ENCODE data around the gene ZNF275.

The ZNF275 gene

GRCh38 chrX:153342762-153343558 lies 9.0 kb downstream of the ZNF275 start:
- no peak overlapping the region for H2BK120ac ChIP-seq (ENCODE audit: low read depth, low read length)
- H4K91ac ChIP-seq (ENCODE audit: low read depth, low read length, poor library complexity), result no peak overlapping the region
- DNase-seq (ENCODE audit: low spot score), result no peak
- H3K27ac ChIP-seq (replicated peaks; ENCODE audit: low read length), result no peak overlapping the region
- no peaks in the 10 kb centered on the region for H3K79me1 ChIP-seq (ENCODE audit: low read depth, low read length)
- H2BK12ac ChIP-seq (ENCODE audit: low read length), result no peak overlapping the region
- no peaks in the 10 kb centered on the region for H3K9me3 ChIP-seq (replicated peaks in 1 of 2; ENCODE audit: control insufficient read depth in 2 of 2, insufficient read depth in 1 of 2, low read depth in 1 of 2, low read length in 2 of 2)
- no peak overlapping the region for H2BK5ac ChIP-seq (ENCODE audit: low read length)
- no peak overlapping the region for H2AFZ ChIP-seq (ENCODE audit: low read length)
- no peak overlapping the region for H3K4ac ChIP-seq (ENCODE audit: low read length)
- peaks cover 10 to 72% of the 10 kb centered on the region in 2 donors for H3K36me3 ChIP-seq (replicated peaks in 1 of 2; ENCODE audit: control insufficient read depth in 2 of 2, insufficient read depth in 2 of 2, low read length in 2 of 2)
- H3K4me2 ChIP-seq (ENCODE audit: insufficient read depth, low read length, poor library complexity, severe bottlenecking), result no peak overlapping the region
- H2BK15ac ChIP-seq (ENCODE audit: low read length), result no peak overlapping the region
- H3K9ac ChIP-seq (ENCODE audit: low read depth, low read length, poor library complexity), result no peak overlapping the region
- H3K27me3 ChIP-seq (ENCODE audit: control insufficient read depth in 3 of 3, insufficient read depth in 3 of 3, low read depth in 1 of 3, low read length in 3 of 3), result peaks cover 0 to 6% (median 0%) of the 10 kb centered on the region in 3 experiments
- H3K18ac ChIP-seq (ENCODE audit: low read length), result no peak overlapping the region
- H3K4me3 ChIP-seq (ENCODE audit: low read length in 2 of 2), result no peak overlapping the region
- no CpG with 5 or more reads among the region's 9 CpGs for WGBS, 2 donors (ENCODE audit: extremely low coverage in 2 of 2, insufficient read length in 2 of 2, insufficient replicate concordance in 1 of 2)
- H4K8ac ChIP-seq (ENCODE audit: low read depth, low read length), result no peak overlapping the region
- H3K23ac ChIP-seq (ENCODE audit: low read depth, low read length, poor library complexity), result no peak overlapping the region
- H3K4me1 ChIP-seq (ENCODE audit: control insufficient read depth in 2 of 2, insufficient read depth in 1 of 2, low read depth in 1 of 2, low read length in 2 of 2), result no peaks in the 10 kb centered on the region
- H2AK5ac ChIP-seq (ENCODE audit: low read depth, low read length), result no peak overlapping the region
- no peak overlapping the region for H3K14ac ChIP-seq (ENCODE audit: low read length)

DNA sequence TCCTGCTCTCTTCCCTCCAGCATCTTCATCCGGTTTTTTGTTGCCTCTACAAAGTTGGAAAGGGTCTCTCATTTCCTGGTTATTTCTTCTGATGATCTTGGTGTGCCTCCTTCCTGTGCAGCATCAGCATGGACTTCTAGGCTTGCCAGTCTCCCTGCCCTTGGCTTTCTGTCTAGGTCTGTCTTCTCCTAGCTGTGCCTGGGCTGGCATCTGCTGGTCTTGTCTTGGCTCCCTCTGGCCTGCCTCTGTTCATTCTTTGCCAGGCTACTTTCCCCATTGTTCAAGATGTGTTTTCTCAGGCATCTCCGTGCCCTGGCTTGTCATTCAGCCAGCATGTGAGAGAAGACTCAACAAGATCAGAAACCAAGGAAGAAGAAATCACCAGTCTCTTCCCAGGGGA lies 9.7 kb downstream of the ZNF275 start:
- no peak overlapping the region for H3K23ac ChIP-seq (ENCODE audit: low read depth, low read length, poor library complexity)
- H3K4me3 ChIP-seq (ENCODE audit: low read length in 2 of 2), result no peak overlapping the region
- WGBS, 2 donors (ENCODE audit: extremely low coverage in 2 of 2, insufficient read length in 2 of 2, insufficient replicate concordance in 1 of 2), result no CpG with 5 or more reads among the region's 2 CpGs
- H3K9me3 ChIP-seq (replicated peaks in 1 of 2; ENCODE audit: control insufficient read depth in 2 of 2, insufficient read depth in 1 of 2, low read depth in 1 of 2, low read length in 2 of 2), result no peaks in the 10 kb centered on the region
- no peak overlapping the region for H3K27ac ChIP-seq (replicated peaks; ENCODE audit: low read length)
- H2AFZ ChIP-seq (ENCODE audit: low read length), result no peak overlapping the region
- H2BK5ac ChIP-seq (ENCODE audit: low read length), result no peak overlapping the region
- no peak overlapping the region for H2BK15ac ChIP-seq (ENCODE audit: low read length)
- H2BK120ac ChIP-seq (ENCODE audit: low read depth, low read length), result no peak overlapping the region
- H3K18ac ChIP-seq (ENCODE audit: low read length), result no peak overlapping the region
- no peaks in the 10 kb centered on the region for H3K79me1 ChIP-seq (ENCODE audit: low read depth, low read length)
- H2BK12ac ChIP-seq (ENCODE audit: low read length), result no peak overlapping the region
- no peaks in the 10 kb centered on the region for H3K4me1 ChIP-seq (ENCODE audit: control insufficient read depth in 2 of 2, insufficient read depth in 1 of 2, low read depth in 1 of 2, low read length in 2 of 2)
- H3K4me2 ChIP-seq (ENCODE audit: insufficient read depth, low read length, poor library complexity, severe bottlenecking), result no peak overlapping the region
- H3K36me3 ChIP-seq (replicated peaks in 1 of 2; ENCODE audit: control insufficient read depth in 2 of 2, insufficient read depth in 2 of 2, low read length in 2 of 2), result peaks cover 10 to 72% of the 10 kb centered on the region in 2 donors
- no peak overlapping the region for H3K14ac ChIP-seq (ENCODE audit: low read length)
- no peak overlapping the region for H3K4ac ChIP-seq (ENCODE audit: low read length)
- no peak for DNase-seq (ENCODE audit: low spot score)
- no peak overlapping the region for H3K9ac ChIP-seq (ENCODE audit: low read depth, low read length, poor library complexity)
- H2AK5ac ChIP-seq (ENCODE audit: low read depth, low read length), result no peak overlapping the region
- H3K27me3 ChIP-seq (ENCODE audit: control insufficient read depth in 3 of 3, insufficient read depth in 3 of 3, low read depth in 1 of 3, low read length in 3 of 3), result peaks cover 0 to 5% (median 0%) of the 10 kb centered on the region in 3 experiments
- H4K8ac ChIP-seq (ENCODE audit: low read depth, low read length), result no peak overlapping the region
- no peak overlapping the region for H4K91ac ChIP-seq (ENCODE audit: low read depth, low read length, poor library complexity)

GRCh38 chrX:153347530-153347929 lies 13.6 kb downstream of the ZNF275 start:
- WGBS, 2 donors (ENCODE audit: extremely low coverage in 2 of 2, insufficient read length in 2 of 2, insufficient replicate concordance in 1 of 2), result no CpG with 5 or more reads among the region's 38 CpGs
- no peak overlapping the region for H2AK5ac ChIP-seq (ENCODE audit: low read depth, low read length)
- no peak overlapping the region for H2BK120ac ChIP-seq (ENCODE audit: low read depth, low read length)
- H4K8ac ChIP-seq (ENCODE audit: low read depth, low read length), result no peak overlapping the region
- H3K36me3 ChIP-seq (replicated peaks in 1 of 2; ENCODE audit: control insufficient read depth in 2 of 2, insufficient read depth in 2 of 2, low read length in 2 of 2), result peaks cover 14 to 80% of the 10 kb centered on the region in 2 donors
- H3K4me2 ChIP-seq (ENCODE audit: insufficient read depth, low read length, poor library complexity, severe bottlenecking), result no peak overlapping the region
- H3K23ac ChIP-seq (ENCODE audit: low read depth, low read length, poor library complexity), result no peak overlapping the region
- no peak for DNase-seq (ENCODE audit: low spot score)
- no peak overlapping the region for H3K18ac ChIP-seq (ENCODE audit: low read length)
- no peak overlapping the region for H2AFZ ChIP-seq (ENCODE audit: low read length)
- no peaks in the 10 kb centered on the region for H3K79me1 ChIP-seq (ENCODE audit: low read depth, low read length)
- no peak overlapping the region for H3K27ac ChIP-seq (replicated peaks; ENCODE audit: low read length)
- H3K4ac ChIP-seq (ENCODE audit: low read length), result no peak overlapping the region
- H4K91ac ChIP-seq (ENCODE audit: low read depth, low read length, poor library complexity), result no peak overlapping the region
- H2BK12ac ChIP-seq (ENCODE audit: low read length), result no peak overlapping the region
- H2BK5ac ChIP-seq (ENCODE audit: low read length), result no peak overlapping the region
- peaks cover 0 to 11% (median 0%) of the 10 kb centered on the region in 3 experiments for H3K27me3 ChIP-seq (ENCODE audit: control insufficient read depth in 3 of 3, insufficient read depth in 3 of 3, low read depth in 1 of 3, low read length in 3 of 3)
- no peaks in the 10 kb centered on the region for H3K9me3 ChIP-seq (replicated peaks in 1 of 2; ENCODE audit: control insufficient read depth in 2 of 2, insufficient read depth in 1 of 2, low read depth in 1 of 2, low read length in 2 of 2)
- H3K4me3 ChIP-seq (ENCODE audit: low read length in 2 of 2), result no peak overlapping the region
- H3K14ac ChIP-seq (ENCODE audit: low read length), result no peak overlapping the region
- H2BK15ac ChIP-seq (ENCODE audit: low read length), result no peak overlapping the region
- H3K4me1 ChIP-seq (ENCODE audit: control insufficient read depth in 2 of 2, insufficient read depth in 1 of 2, low read depth in 1 of 2, low read length in 2 of 2), result no peaks in the 10 kb centered on the region
- no peak overlapping the region for H3K9ac ChIP-seq (ENCODE audit: low read depth, low read length, poor library complexity)

- Histone ChIP-seq H3K27ac (replicated peaks; ENCODE audit: low read length) (no peak overlapping the region), H2AFZ (ENCODE audit: low read length) (no peak overlapping the region), H2AK5ac (ENCODE audit: low read depth, low read length) (no peak overlapping the region), H3K9me3 (replicated peaks in 1 of 2; ENCODE audit: control insufficient read depth in 2 of 2, insufficient read depth in 1 of 2, low read depth in 1 of 2, low read length in 2 of 2) (no peaks in the 10 kb centered on the region), H2BK15ac (ENCODE audit: low read length) (no peak overlapping the region), H3K9ac (ENCODE audit: low read depth, low read length, poor library complexity) (no peak overlapping the region), H3K4me3 (ENCODE audit: low read length in 2 of 2) (no peak overlapping the region), H3K18ac (ENCODE audit: low read length) (no peak overlapping the region), H4K91ac (ENCODE audit: low read depth, low read length, poor library complexity) (no peak overlapping the region), H3K4ac (ENCODE audit: low read length) (no peak overlapping the region), H3K36me3 (replicated peaks in 1 of 2; ENCODE audit: control insufficient read depth in 2 of 2, insufficient read depth in 2 of 2, low read length in 2 of 2) (peaks cover 14 to 80% of the 10 kb centered on the region in 2 donors), H4K8ac (ENCODE audit: low read depth, low read length) (no peak overlapping the region), H2BK120ac (ENCODE audit: low read depth, low read length) (no peak overlapping the region), H2BK12ac (ENCODE audit: low read length) (no peak overlapping the region), H2BK5ac (ENCODE audit: low read length) (no peak overlapping the region), H3K4me2 (ENCODE audit: insufficient read depth, low read length, poor library complexity, severe bottlenecking) (no peak overlapping the region), H3K23ac (ENCODE audit: low read depth, low read length, poor library complexity) (no peak overlapping the region), H3K27me3 (ENCODE audit: control insufficient read depth in 3 of 3, insufficient read depth in 3 of 3, low read depth in 1 of 3, low read length in 3 of 3) (peaks cover 0 to 16% (median 0%) of the 10 kb centered on the region in 3 experiments), H3K79me1 (ENCODE audit: low read depth, low read length) (no peaks in the 10 kb centered on the region), H3K14ac (ENCODE audit: low read length) (no peak overlapping the region), H3K4me1 (ENCODE audit: control insufficient read depth in 2 of 2, insufficient read depth in 1 of 2, low read depth in 1 of 2, low read length in 2 of 2) (no peaks in the 10 kb centered on the region)
- DNase-seq (ENCODE audit: low spot score), result no peak
- WGBS, 2 donors (ENCODE audit: extremely low coverage in 2 of 2, insufficient read length in 2 of 2, insufficient replicate concordance in 1 of 2), result no CpG with 5 or more reads among the region's 8 CpGs
These were observed 14.5 kb downstream of the ZNF275 start for GRCh38 chrX:153348421-153348820.

All from neuronal stem cell (in vitro differentiated cells).